K562 (cell line): ENCODE measurements around the gene AGPAT1. TPM values are rescaled to one million over a fixed set of nuclear protein-coding genes. Genes with fewer than 3 reads are reported as not detected.

Experiments used
- BCOR ChIP-seq: fragments of 450-650 bp; IDR thresholded peaks from 2 replicates; pipeline ENCODE4 v1.6.1; 2016
- CBFA2T3 ChIP-seq: fragments of 450-650 bp; IDR thresholded peaks from 2 replicates; pipeline ENCODE4 v1.6.1; 2017
- COPS2 ChIP-seq: fragments of 450-650 bp; conservative IDR thresholded peaks from 2 replicates; pipeline ENCODE4 v1.6.1; 2016; ENCODE audit warnings: mild to moderate bottlenecking, moderate library complexity
- DIDO1 ChIP-seq: fragments of 450-650 bp; IDR thresholded peaks from 2 replicates; pipeline ENCODE4 v1.6.1; 2016; ENCODE audit warnings: low read depth, missing biosample characterization, missing genetic modification characterization
- ETS1 ChIP-seq: conservative IDR thresholded peaks from 2 replicates; pipeline ENCODE4 v1.6.1; 2011; ENCODE audit warnings: low read depth, mild to moderate bottlenecking, low read length; ENCODE audit not compliant: control insufficient read depth
- IRF2 ChIP-seq: sonication (generic); formaldehyde crosslinking; IDR thresholded peaks from 2 replicates; pipeline ENCODE4 v1.8.1; 2022; ENCODE audit warnings: mild to moderate bottlenecking, missing genetic modification reagents
- POLR2A ChIP-seq: fragments of 450-650 bp; conservative IDR thresholded peaks from 2 replicates; pipeline ENCODE4 v1.6.1; 2016
- PRDM10 ChIP-seq: fragments of 450-650 bp; IDR thresholded peaks from 2 replicates; pipeline ENCODE4 v1.6.1; 2018; ENCODE audit not compliant: partially characterized antibody
- SMAD1 ChIP-seq: fragments of 150-350 bp; IDR thresholded peaks from 2 replicates; pipeline ENCODE4 v1.6.1; 2014; ENCODE audit warnings: low read length, low read depth; ENCODE audit not compliant: partially characterized antibody
- SREBF1 ChIP-seq: fragments of 150-350 bp; IDR thresholded peaks from 2 replicates; pipeline ENCODE4 v1.6.1; 2014; ENCODE audit warnings: antibody characterized with exemption, low read depth, low read length, borderline replicate concordance
- TOE1 ChIP-seq, 2 experiments: fragments of 450-650 bp in 1 of 2; sonication (generic) in 1 of 2; formaldehyde crosslinking in 1 of 2; IDR thresholded peaks; 2 replicates each; pipeline versions ENCODE4 v1.7.1 to v1.8.0; 2016 to 2022; ENCODE audit warnings: borderline replicate concordance in 2 of 2, mild to moderate bottlenecking in 2 of 2, antibody characterized with exemption in 1 of 2, inconsistent platforms in 1 of 2, low read depth in 1 of 2, missing genetic modification reagents in 1 of 2, moderate library complexity in 1 of 2
- TRIM24 ChIP-seq, 2 experiments: fragments of 450-650 bp; IDR thresholded peaks; 2 replicates each; pipeline ENCODE4 v1.6.1; 2016
- ZFP30 ChIP-seq: fragments of 250-450 bp; sonication (Bioruptor Pico); IDR thresholded peaks from 2 replicates; pipeline ENCODE4 v1.8.0; 2022; ENCODE audit warnings: moderate library complexity, mild to moderate bottlenecking, inconsistent platforms, borderline replicate concordance
- ZNF407 ChIP-seq: fragments of 450-650 bp; IDR thresholded peaks from 2 replicates; pipeline ENCODE4 v1.6.1; 2016; ENCODE audit warnings: low read depth
- polyA plus RNA-seq, 8 experiments: library from polyadenylated mRNA; depleted of rRNA in 4 of 8; stranded (reverse) in 5 of 8; unstranded in 3 of 8; fragments of >200 nt; fragmentation: Nextera tagmentation in 2 of 8; fragmentation: Illumina TruSeq in 1 of 8; extraction: Ambion mirVana in 2 of 8; extraction: Trizol in 1 of 8; gene quantifications; 2 replicates each; pipeline versions ENCODE4 v1.2.1 to v1.2.3, GENCODE V29; 2011 to 2014; ENCODE audit warnings: inconsistent platforms in 1 of 8, missing spikeins in 1 of 8
- total RNA-seq, 7 experiments: library from RNA; depleted of rRNA in 6 of 7; stranded (reverse); fragments of >200 nt in 6 of 7; fragmentation: Illumina TruSeq in 2 of 7; extraction: Trizol in 2 of 7; gene quantifications; 2 replicates each; pipeline versions ENCODE4 v1.2.1 to v1.2.3, GENCODE V29; 2011 to 2021; ENCODE audit warnings: low replicate concordance in 1 of 7

The AGPAT1 gene
- total and polyA plus RNA-seq, 9 of the 15 experiments (the other 6 are each of a cell fraction or from before 2014, with no cell fraction given): 37.9 to 176 (median 69.4) TPM

GRCh38 chr6:32178547-32179440, 2.9 kb upstream of the AGPAT1 start (continued):
- TF ChIP-seq CBFA2T3 (no peak; the same call in 1 of the 2 replicates), BCOR (no peak), ZFP30 (CRISPR knock-in tag) (no peak), ZNF407 (no peak), SREBF1 (no peak), ETS1 (no peak), PRDM10 (peak; percentile 6), TOE1 (IDR thresholded peaks at IDR 0.05; ENCODE audit: borderline replicate concordance) (peak; percentile 86), TOE1 (CRISPR knock-in tag; IDR thresholded peaks at IDR 0.05; ENCODE audit: borderline replicate concordance, low read depth) (no peak), TRIM24 (IDR thresholded peaks at IDR 0.05) (no peak; a peak in 1 of 4 replicates), POLR2A (peak; percentile 4), COPS2 (no peak), SMAD1 (no peak), DIDO1 (tag) (no peak), IRF2 (CRISPR knock-in tag) (no peak)
